NCI-H2171 treated with DMSO at 0.1 percent for 48 hours (cell line): Measurements from ENCODE around the gene JARID2.

ENCODE experiments used
- DNase-seq: peaks from one replicate; lab custom pipeline; 2025; lab: John Stamatoyannopoulos, UW

Gene JARID2

GRCh38 chr6:15493437-15494168, 247.7 kb downstream of the JARID2 start:
- DNase-seq = peak; percentile 85

GRCh38 chr6:15495375-15495901, 249.6 kb downstream of the JARID2 start:
- DNase-seq = no peak

- no peak for DNase-seq
Measured at GRCh38 chr6:15496345-15497131, 250.7 kb downstream of the JARID2 start.

GRCh38 chr6:15498640-15499039, 252.8 kb downstream of the JARID2 start:
- DNase-seq = no peak

- DNase-seq = no peak
Measured at GRCh38 chr6:15499125-15499524, 253.3 kb downstream of the JARID2 start.

- no peak for DNase-seq
Measured at GRCh38 chr6:15499591-15499990, 253.7 kb downstream of the JARID2 start.

GRCh38 chr6:15500078-15500740, 254.3 kb downstream of the JARID2 start:
- no peak for DNase-seq

GRCh38 chr6:15500901-15501825, 255.3 kb downstream of the JARID2 start:
- no peak for DNase-seq

- DNase-seq = peak; percentile 54
Measured at GRCh38 chr6:15501826-15502445, 256.1 kb downstream of the JARID2 start.

- no peak for DNase-seq
Measured at GRCh38 chr6:15502446-15503345, 256.8 kb downstream of the JARID2 start.

GRCh38 chr6:15503346-15503680, 257.4 kb downstream of the JARID2 start:
- DNase-seq = no peak

- no peak for DNase-seq
Measured at GRCh38 chr6:15504040-15504495, 258.2 kb downstream of the JARID2 start.

GRCh38 chr6:15504581-15505350, 258.9 kb downstream of the JARID2 start:
- peak; percentile 68 for DNase-seq

GRCh38 chr6:15505463-15505918, 259.6 kb downstream of the JARID2 start:
- no peak for DNase-seq

GRCh38 chr6:15506066-15506465, 260.2 kb downstream of the JARID2 start:
- no peak for DNase-seq

- DNase-seq = no peak
Measured at GRCh38 chr6:15507221-15507620, 261.4 kb downstream of the JARID2 start.

GRCh38 chr6:15507746-15508145, 261.9 kb downstream of the JARID2 start:
- DNase-seq = no peak

- no peak for DNase-seq
Measured at GRCh38 chr6:15508441-15508871, 262.6 kb downstream of the JARID2 start.

- peak; percentile 82 for DNase-seq
Measured at GRCh38 chr6:15508931-15509330, 263.1 kb downstream of the JARID2 start.
